ENCODE measurements around the gene TANC1. TPM values are rescaled to one million over a fixed set of nuclear protein-coding genes. Genes with fewer than 3 reads are reported as not detected.

Gene TANC1
- total and polyA plus RNA-seq, 2 experiments from 2014 or later, result 2.8 to 9.5 TPM

DNA sequence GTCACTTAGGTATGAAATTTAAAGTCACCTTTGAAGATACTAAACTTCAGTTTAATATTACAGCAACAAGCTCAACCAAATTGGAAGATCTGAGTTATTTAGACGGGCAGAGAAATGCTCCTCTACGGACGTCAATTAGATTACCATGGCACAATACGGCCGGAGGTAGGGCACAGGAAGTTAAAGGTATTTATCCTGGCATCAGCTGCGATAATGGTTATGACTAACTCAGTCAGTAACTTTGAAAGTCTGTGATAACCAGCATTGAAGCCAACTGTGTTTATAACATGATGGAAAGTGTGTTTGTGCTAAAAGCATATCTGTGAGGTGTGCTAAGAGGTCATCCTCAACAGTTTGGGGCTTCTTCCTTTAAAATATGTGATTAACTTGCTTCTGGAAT, 200.7 kb downstream of the TANC1 start:
- Mint-ChIP-seq H3K36me3 (ENCODE audit: low read depth) (peaks cover 2% of the 10 kb centered on the region; the same call in 2 of the 3 replicates), H3K27ac (no peak overlapping the region)

More for the DNA sequence above, 200.7 kb downstream of the TANC1 start:
- no peak overlapping the region for H3K4me2 ChIP-seq
- no peak for TF ChIP-seq ZNF331 (CRISPR knock-in tag; IDR thresholded peaks at IDR 0.05; ENCODE audit: low read depth)
- TF ChIP-seq ZNF114 (CRISPR knock-in tag; IDR thresholded peaks at IDR 0.05), result no peak
- TF ChIP-seq CREB1 (CRISPR knock-in tag; IDR thresholded peaks at IDR 0.05; ENCODE audit: low read depth), result no peak
- TF ChIP-seq, protein P1, sequence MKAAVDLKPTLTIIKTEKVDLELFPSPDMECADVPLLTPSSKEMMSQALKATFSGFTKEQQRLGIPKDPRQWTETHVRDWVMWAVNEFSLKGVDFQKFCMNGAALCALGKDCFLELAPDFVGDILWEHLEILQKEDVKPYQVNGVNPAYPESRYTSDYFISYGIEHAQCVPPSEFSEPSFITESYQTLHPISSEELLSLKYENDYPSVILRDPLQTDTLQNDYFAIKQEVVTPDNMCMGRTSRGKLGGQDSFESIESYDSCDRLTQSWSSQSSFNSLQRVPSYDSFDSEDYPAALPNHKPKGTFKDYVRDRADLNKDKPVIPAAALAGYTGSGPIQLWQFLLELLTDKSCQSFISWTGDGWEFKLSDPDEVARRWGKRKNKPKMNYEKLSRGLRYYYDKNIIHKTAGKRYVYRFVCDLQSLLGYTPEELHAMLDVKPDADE (IDR thresholded peaks at IDR 0.05), result no peak
- TF ChIP-seq, protein P2, sequence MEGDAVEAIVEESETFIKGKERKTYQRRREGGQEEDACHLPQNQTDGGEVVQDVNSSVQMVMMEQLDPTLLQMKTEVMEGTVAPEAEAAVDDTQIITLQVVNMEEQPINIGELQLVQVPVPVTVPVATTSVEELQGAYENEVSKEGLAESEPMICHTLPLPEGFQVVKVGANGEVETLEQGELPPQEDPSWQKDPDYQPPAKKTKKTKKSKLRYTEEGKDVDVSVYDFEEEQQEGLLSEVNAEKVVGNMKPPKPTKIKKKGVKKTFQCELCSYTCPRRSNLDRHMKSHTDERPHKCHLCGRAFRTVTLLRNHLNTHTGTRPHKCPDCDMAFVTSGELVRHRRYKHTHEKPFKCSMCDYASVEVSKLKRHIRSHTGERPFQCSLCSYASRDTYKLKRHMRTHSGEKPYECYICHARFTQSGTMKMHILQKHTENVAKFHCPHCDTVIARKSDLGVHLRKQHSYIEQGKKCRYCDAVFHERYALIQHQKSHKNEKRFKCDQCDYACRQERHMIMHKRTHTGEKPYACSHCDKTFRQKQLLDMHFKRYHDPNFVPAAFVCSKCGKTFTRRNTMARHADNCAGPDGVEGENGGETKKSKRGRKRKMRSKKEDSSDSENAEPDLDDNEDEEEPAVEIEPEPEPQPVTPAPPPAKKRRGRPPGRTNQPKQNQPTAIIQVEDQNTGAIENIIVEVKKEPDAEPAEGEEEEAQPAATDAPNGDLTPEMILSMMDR (conservative IDR thresholded peaks at IDR 0.05; ENCODE audit: low read depth in 2 of 2), result no peak
- no peak for TF ChIP-seq STAT1 (IDR thresholded peaks at IDR 0.05; ENCODE audit: unreplicated experiment)
- TF ChIP-seq JUNB (IDR thresholded peaks at IDR 0.05; ENCODE audit: unreplicated experiment), result no peak
- TF ChIP-seq EZH2 (IDR thresholded peaks at IDR 0.05; ENCODE audit: low read depth, unreplicated experiment), result no peak
- TF ChIP-seq NANOG (IDR thresholded peaks at IDR 0.05; ENCODE audit: borderline replicate concordance), result no peak
- TF ChIP-seq REST (IDR thresholded peaks at IDR 0.05; ENCODE audit: unreplicated experiment), result no peak
- TF ChIP-seq, protein P3, sequence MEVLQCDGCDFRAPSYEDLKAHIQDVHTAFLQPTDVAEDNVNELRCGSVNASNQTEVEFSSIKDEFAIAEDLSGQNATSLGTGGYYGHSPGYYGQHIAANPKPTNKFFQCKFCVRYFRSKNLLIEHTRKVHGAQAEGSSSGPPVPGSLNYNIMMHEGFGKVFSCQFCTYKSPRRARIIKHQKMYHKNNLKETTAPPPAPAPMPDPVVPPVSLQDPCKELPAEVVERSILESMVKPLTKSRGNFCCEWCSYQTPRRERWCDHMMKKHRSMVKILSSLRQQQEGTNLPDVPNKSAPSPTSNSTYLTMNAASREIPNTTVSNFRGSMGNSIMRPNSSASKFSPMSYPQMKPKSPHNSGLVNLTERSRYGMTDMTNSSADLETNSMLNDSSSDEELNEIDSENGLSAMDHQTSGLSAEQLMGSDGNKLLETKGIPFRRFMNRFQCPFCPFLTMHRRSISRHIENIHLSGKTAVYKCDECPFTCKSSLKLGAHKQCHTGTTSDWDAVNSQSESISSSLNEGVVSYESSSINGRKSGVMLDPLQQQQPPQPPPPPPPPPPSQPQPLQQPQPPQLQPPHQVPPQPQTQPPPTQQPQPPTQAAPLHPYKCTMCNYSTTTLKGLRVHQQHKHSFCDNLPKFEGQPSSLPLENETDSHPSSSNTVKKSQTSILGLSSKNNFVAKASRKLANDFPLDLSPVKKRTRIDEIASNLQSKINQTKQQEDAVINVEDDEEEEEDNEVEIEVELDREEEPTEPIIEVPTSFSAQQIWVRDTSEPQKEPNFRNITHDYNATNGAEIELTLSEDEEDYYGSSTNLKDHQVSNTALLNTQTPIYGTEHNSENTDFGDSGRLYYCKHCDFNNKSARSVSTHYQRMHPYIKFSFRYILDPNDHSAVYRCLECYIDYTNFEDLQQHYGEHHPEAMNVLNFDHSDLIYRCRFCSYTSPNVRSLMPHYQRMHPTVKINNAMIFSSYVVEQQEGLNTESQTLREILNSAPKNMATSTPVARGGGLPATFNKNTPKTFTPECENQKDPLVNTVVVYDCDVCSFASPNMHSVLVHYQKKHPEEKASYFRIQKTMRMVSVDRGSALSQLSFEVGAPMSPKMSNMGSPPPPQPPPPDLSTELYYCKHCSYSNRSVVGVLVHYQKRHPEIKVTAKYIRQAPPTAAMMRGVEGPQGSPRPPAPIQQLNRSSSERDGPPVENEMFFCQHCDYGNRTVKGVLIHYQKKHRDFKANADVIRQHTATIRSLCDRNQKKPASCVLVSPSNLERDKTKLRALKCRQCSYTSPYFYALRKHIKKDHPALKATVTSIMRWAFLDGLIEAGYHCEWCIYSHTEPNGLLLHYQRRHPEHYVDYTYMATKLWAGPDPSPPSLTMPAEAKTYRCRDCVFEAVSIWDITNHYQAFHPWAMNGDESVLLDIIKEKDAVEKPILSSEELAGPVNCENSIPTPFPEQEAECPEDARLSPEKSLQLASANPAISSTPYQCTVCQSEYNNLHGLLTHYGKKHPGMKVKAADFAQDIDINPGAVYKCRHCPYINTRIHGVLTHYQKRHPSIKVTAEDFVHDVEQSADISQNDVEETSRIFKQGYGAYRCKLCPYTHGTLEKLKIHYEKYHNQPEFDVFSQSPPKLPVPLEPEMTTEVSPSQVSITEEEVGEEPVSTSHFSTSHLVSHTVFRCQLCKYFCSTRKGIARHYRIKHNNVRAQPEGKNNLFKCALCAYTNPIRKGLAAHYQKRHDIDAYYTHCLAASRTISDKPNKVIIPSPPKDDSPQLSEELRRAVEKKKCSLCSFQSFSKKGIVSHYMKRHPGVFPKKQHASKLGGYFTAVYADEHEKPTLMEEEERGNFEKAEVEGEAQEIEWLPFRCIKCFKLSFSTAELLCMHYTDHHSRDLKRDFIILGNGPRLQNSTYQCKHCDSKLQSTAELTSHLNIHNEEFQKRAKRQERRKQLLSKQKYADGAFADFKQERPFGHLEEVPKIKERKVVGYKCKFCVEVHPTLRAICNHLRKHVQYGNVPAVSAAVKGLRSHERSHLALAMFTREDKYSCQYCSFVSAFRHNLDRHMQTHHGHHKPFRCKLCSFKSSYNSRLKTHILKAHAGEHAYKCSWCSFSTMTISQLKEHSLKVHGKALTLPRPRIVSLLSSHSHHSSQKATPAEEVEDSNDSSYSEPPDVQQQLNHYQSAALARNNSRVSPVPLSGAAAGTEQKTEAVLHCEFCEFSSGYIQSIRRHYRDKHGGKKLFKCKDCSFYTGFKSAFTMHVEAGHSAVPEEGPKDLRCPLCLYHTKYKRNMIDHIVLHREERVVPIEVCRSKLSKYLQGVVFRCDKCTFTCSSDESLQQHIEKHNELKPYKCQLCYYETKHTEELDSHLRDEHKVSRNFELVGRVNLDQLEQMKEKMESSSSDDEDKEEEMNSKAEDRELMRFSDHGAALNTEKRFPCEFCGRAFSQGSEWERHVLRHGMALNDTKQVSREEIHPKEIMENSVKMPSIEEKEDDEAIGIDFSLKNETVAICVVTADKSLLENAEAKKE (CRISPR knock-in tag; IDR thresholded peaks at IDR 0.05), result no peak
- no peak for TF ChIP-seq EZH2phosphoT487 (IDR thresholded peaks at IDR 0.05; ENCODE audit: unreplicated experiment)
- no peak for TF ChIP-seq POLR2AphosphoS5 (IDR thresholded peaks at IDR 0.05; ENCODE audit: low read depth)
- Mint-ChIP-seq H3K27me3 (ENCODE audit: insufficient read depth, low read depth, poor library complexity) (no peaks in the 10 kb centered on the region), H3K4me3 (no peak overlapping the region), H3K9me3 (no peaks in the 10 kb centered on the region), H3K4me1 (no peaks in the 10 kb centered on the region)
- ATAC-seq (no peak), DNase-seq (ENCODE audit: low spot score) (no peak)
- no peaks in the 10 kb centered on the region for H4K20me1 ChIP-seq (replicated peaks; ENCODE audit: insufficient read depth)
- no peaks in the 10 kb centered on the region for H3K36me3 ChIP-seq (ENCODE audit: insufficient read depth)
- H3F3A ChIP-seq (replicated peaks; ENCODE audit: low read depth), result no peaks in the 10 kb centered on the region
- no peak overlapping the region for H2AFZ ChIP-seq
- H3K79me2 ChIP-seq (replicated peaks; ENCODE audit: insufficient read depth), result no peaks in the 10 kb centered on the region
- no peaks in the 10 kb centered on the region for H3K27me3 ChIP-seq (ENCODE audit: insufficient read depth)
- H3K4me1 ChIP-seq (ENCODE audit: insufficient read depth), result no peaks in the 10 kb centered on the region
- no peaks in the 10 kb centered on the region for H3K9me2 ChIP-seq (ENCODE audit: insufficient read depth)
- no peak overlapping the region for H3K4me3 ChIP-seq
- no peak overlapping the region for H3K27ac ChIP-seq (ENCODE audit: low read depth)
